ENCODE measurements around the gene TEKT1.

Gene TEKT1

GRCh38 chr17:6755731-6756184 is 75.8 kb downstream of the TEKT1 start, which contains the start of gene XAF1:
Gene XAF1, plus strand, starts transcription at chr17:6756046. Its CDS starts 33 bp downstream, at chr17:6756079.
- DNase-seq = peak in 1 of 2 experiments; percentile 13

GRCh38 chr17:6755281-6755680 is 76.2 kb downstream of the TEKT1 start:
- DNase-seq = no peak

DNA sequence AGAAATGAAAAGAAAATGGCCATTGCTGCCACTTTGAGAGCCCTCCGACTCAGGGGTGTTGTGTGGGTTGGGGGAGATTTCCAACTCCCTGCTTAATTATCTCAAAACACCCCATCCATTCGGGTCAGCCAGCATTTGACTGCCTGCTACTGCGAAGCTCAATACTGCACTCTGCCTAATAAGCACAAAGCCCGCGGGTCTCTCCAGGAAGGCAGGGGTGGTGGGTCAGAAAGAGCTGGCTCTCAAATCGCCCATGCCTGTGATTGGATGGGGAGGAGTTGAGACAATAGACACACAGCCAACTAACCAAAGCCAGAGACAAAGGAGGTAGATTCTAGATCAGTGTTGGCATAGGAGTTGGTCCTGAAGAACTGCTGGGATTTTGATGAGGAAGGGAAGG is 78.0 kb downstream of the TEKT1 start:
- DNase-seq = no peak

DNA sequence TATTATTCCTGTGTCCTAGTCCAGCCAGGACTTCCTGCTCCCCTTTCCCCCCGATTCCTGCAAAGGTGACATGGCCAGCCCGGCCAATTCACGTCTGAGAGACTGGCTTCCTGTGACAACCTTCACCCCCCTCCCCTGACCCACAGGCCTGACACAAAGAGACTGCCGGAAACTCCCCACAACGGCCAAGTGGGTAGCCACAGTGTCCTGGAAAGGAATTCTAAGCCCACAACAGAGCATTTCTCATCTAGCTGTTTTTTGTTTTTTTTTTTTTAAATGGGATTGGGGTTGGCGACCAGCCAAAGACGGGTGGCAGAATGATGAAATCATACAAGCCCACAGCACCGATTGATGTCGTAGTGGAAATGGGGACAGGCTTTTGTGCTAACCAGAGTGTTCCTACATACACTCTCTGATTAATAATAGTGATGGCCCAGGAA is 78.5 kb downstream of the TEKT1 start:
- peak; percentile 37 for DNase-seq

DNA sequence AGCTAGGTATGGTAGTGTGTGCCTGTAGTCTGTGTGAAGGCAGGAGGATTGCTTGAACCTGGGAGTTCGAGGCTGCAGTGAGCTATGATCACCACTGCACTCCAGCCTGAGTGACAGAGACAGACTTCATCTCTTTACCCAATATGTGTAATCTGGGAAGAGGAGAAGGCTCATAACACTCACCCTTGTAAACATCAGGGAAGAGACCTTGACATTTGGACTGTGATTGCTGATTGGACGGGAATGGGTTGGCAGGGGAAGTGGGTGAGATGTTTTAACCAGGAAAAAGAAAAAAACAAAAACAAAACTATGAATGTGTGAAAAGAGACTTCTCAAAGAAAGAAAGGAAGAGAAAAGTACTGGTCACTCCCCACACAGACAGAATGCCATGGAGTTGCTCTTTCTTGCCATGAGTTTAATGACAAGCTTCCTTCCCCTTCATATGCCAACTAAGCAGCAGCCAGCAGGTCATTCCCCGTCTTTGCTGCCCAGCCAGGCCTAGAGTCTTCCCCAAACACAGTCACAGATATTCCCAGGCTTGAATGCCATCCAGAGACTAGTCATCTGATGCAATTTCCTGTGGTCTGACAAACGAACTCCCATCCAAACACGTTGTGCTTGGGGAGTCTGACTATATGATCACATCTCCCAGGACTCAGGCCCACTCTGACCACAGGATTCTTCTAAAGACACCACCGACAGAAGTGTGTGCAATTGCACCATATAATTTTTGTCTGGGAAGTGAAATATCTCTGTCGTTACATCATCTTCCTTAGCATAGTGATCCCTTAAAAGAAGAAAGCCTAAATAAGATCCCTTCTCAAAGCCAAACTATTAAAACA is 79.2 kb downstream of the TEKT1 start:
- peak; percentile 57 to 69 for DNase-seq

DNA sequence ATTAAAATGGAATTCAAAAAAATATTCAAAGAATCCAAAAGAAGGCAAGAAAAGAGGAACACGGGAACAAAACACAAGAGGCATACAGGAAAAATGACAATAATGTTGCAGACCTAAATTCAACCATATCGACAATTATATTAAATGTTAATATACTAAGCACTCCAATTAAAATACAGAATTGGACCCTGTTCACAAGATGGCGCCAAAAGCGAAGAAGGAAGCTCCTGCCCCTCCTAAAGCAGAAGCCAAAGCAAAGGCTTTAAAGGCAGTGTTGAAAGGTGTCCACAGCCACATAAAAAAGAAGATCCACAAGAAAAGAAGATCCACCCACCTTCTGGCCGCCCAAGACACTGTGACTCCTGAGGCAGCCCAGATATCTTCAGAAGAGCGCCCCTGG is 82.0 kb downstream of the TEKT1 start:
- no peak for DNase-seq

DNA sequence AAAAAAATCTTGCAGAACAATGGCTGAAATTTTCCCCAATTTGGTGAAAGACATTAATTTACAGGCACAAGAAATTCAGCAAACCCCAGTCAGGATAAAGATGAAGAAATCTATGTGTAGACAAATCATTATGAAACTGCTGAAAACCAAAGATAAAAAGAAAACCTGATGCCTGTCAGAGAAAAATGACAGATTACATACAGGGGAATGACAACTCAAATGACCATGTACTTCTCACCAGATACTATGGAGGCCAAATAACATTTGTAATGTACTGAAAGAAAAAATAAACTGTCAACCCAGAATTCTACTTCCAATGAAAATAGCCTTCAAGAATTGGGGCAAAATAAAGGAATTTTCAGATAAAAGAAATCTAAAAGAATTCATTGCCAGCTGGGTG is 82.9 kb downstream of the TEKT1 start:
- DNase-seq = no peak

Data from AML-193 (cell line).